AG09319 (cell line): ENCODE results near the gene SGCA.

Source experiments
- DNase-seq: peaks from one replicate; pipeline ENCODE4 v3.0.0-alpha.2; 2010; ENCODE audit warnings: low read depth; ENCODE audit errors: extremely low read depth
- TF ChIP-seq, protein P1 (sequence below): IDR thresholded peaks from 2 replicates; pipeline ENCODE4 v1.5.1; 2011; ENCODE audit warnings: low read depth, mild to moderate bottlenecking, inconsistent platforms, low read length, moderate library complexity

SGCA gene

DNA sequence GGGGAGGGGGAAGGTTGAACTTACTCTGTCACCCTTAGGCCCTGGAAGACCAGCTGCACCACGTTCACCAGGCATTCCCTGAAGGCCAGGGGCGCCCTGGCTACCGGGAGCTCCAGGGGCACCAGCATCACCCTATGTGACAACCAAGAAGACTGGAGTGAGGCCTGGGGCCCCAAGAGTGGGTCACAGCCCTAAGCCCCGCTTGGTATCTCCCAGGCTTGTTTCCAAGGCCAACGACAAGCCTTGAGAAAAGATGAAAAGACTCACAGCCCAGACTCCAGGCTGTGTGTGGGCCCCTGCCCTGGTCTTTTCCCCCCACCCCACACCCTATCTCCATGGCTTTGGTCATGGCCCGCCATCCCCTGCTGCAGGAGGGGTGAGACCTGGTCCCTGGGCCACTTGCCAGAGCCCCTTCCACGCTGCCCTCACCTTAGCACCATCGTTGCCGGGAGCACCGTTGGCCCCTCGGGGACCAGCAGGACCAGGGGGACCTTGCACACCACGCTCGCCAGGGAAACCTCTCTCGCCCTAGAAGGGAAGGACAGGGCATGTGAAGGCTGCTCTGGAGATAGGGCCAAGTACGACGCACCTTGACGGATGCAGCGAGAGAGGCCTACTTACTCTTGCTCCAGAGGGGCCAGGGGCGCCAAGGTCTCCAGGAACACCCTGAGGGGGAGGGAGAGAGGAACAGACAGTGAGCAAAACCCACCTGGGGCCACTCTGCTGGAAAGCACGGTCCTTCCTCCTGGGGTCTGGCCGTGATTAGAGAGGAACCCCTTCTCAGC, 25.7 kb downstream of the SGCA start:
- TF ChIP-seq, protein P1, sequence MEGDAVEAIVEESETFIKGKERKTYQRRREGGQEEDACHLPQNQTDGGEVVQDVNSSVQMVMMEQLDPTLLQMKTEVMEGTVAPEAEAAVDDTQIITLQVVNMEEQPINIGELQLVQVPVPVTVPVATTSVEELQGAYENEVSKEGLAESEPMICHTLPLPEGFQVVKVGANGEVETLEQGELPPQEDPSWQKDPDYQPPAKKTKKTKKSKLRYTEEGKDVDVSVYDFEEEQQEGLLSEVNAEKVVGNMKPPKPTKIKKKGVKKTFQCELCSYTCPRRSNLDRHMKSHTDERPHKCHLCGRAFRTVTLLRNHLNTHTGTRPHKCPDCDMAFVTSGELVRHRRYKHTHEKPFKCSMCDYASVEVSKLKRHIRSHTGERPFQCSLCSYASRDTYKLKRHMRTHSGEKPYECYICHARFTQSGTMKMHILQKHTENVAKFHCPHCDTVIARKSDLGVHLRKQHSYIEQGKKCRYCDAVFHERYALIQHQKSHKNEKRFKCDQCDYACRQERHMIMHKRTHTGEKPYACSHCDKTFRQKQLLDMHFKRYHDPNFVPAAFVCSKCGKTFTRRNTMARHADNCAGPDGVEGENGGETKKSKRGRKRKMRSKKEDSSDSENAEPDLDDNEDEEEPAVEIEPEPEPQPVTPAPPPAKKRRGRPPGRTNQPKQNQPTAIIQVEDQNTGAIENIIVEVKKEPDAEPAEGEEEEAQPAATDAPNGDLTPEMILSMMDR = no peak
- DNase-seq = no peak

DNA sequence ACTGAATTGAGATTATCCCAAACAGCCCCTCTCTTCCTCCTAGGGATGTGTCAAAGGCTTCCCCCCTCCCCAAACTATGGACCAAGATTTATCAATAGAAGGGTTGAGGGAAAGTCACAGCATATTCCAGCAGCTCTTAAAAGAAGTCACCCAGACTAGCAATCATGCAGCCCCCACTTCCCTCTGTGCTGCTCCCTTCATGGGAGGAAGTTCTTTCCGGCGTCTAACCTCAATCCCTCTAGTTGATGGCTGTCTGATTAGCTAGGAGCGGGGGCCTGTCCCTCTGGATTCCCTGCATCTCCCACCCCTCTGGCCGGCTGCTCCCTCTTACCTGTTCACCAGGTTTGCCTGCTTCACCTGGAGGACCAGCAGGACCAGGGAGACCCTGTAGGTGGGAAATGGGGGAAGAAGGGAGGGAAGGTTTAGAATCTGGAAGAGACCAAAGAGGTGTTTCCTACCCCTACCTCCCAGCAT, 26.4 kb downstream of the SGCA start:
- TF ChIP-seq, protein P1 = no peak
- no peak for DNase-seq

DNA sequence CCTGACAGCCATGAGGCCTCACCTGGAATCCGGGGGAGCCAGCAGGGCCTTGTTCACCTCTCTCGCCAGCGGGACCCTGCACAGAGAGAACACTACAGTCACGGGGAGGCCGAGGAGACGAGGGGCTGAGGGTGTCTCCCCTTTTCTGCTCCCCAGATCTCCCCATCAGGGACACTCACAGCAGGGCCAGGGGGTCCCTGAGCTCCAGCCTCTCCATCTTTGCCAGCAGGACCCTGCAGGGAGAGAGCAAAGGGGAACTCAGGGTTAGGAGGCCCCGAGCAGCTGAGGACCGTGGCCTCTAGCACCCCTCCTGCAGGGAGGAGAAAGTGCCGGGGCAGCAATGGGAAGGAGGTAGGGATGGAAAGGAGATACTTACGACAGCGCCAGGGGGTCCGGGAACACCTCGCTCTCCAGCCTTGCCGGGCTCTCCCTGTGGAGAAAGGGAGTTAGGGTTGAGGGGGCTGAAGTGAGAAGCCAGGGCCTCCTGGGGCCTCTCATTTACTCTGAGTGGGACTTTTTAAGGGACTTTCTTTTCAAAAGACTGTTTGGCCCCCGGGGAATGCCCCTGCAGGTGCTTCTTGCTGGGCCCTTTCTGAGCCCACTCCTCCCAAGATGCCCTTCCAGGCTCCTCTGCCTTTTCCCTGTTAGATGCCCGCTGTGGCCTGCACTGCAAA, 26.9 kb downstream of the SGCA start:
- DNase-seq = no peak
- TF ChIP-seq, protein P1 = no peak

DNA sequence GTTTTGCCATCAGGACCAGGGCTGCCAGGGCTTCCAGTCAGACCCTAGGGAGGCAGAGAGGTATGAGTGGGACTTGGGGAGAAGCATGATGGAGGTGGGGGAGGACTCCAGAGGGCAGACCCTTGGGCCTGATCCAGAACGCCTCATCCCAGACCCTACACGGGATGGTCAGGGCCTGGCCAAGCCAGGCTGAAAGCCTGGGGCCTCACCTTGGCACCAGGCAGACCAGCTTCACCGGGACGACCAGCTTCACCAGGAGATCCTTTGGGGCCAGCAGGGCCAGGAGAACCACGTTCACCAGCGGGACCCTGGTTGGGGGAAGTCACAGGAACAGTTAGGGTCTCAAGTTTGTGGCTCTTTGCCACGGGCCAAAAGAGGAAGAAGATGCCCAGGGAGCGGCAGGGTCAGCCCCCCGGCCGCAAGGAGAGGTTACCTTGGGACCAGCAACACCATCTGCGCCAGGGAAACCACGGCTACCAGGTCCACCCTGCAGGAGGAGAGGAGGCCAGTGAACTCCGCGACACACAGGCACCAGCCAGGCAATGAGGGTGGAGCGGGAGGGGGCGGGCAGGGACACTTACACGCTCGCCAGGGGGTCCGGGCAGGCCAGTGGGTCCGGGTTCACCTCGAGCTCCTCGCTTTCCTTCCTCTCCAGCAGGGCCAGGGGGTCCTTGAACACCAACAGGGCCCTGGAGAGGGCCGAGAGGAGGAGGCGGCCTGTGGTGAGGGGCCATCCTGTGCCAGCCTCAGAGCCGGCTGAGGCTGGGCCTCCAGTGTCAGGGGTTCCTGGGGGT, 28.5 kb downstream of the SGCA start:
- TF ChIP-seq, protein P1 = no peak
- DNase-seq = no peak

DNA sequence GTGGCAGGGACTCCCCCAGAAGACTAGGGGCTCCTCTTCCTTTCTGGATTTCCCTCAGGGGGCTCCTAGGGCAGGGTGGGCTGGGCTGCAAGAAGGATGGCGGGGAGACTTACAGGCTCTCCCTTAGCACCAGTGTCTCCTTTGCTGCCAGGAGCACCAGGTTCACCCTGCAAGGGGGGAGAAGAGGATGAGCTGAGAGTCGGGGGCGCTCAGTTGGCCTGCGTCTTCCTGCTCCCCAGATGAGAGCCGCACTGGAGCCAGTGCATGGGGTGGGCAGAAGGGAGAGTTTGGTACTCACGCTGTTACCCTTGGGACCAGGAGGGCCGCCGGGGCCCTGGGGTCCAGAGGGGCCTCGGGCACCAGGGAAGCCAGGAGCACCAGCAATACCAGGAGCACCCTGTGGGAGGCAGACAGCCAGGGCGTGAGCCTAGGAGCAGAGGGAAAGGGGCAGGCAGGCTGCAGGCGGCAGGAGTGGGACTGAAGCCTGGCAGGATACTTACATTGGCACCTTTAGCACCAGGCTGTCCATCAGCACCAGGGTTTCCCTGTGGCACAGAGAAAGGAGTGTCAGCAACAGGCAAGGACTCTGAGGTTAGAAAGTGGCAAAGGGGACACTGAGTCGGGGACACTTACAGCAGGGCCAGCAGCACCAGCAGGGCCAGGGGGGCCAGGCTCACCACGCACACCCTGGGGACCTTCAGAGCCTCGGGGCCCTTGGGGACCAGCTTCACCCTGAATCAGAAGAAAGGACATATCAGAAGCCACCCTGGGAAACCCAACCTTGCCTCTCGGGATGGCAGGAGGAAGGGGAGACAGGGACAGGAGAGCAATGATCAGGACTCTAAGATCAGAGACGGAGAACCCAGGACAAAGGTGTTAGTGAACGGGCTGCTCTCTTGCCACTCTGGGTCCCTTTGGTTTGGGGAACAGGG, 29.4 kb downstream of the SGCA start:
- TF ChIP-seq, protein P1 = peak; percentile 46
- DNase-seq = no peak

DNA sequence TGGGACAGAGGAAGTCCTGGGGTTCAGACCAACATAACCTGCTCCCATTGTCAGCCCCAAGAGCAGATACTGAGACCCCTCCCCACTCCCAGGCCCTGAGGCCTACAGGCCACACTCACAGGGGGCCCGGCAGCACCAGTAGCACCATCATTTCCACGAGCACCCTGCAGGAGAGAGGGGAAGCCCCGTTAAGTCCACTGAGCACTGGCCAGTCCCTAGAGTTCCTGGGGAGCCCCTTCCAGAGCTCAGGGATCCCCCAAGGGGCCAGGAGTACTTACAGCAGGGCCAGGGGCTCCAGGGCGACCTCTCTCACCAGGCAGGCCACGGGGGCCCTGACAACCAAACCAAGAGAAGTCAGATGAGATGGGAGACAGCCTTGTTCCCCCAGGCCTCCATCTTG, 30.2 kb downstream of the SGCA start:
- TF ChIP-seq, protein P1 = no peak
- no peak for DNase-seq
